ENCODE data around the gene NPPB.

Gene NPPB

GRCh38 chr1:11862890-11863289 lies 4.1 kb upstream of the NPPB start:
- TF ChIP-seq, protein P1, sequence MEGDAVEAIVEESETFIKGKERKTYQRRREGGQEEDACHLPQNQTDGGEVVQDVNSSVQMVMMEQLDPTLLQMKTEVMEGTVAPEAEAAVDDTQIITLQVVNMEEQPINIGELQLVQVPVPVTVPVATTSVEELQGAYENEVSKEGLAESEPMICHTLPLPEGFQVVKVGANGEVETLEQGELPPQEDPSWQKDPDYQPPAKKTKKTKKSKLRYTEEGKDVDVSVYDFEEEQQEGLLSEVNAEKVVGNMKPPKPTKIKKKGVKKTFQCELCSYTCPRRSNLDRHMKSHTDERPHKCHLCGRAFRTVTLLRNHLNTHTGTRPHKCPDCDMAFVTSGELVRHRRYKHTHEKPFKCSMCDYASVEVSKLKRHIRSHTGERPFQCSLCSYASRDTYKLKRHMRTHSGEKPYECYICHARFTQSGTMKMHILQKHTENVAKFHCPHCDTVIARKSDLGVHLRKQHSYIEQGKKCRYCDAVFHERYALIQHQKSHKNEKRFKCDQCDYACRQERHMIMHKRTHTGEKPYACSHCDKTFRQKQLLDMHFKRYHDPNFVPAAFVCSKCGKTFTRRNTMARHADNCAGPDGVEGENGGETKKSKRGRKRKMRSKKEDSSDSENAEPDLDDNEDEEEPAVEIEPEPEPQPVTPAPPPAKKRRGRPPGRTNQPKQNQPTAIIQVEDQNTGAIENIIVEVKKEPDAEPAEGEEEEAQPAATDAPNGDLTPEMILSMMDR (conservative IDR thresholded peaks at IDR 0.05; ENCODE audit: low read depth, low read length): no peak
- no peak overlapping the region for H2AFZ ChIP-seq (ENCODE audit: low read depth)
- H3K27ac ChIP-seq: no peak overlapping the region
- no peaks in the 10 kb centered on the region for H3K4me1 ChIP-seq (ENCODE audit: low read depth, poor library complexity, severe bottlenecking)
- no peak overlapping the region for H3K9ac ChIP-seq
- H3K4me2 ChIP-seq: no peak overlapping the region
- no peaks in the 10 kb centered on the region for H3K36me3 ChIP-seq (ENCODE audit: insufficient read depth)
- peaks cover 81% of the 10 kb centered on the region for H3K27me3 ChIP-seq (ENCODE audit: insufficient read depth, low read depth)
- no peaks in the 10 kb centered on the region for H3K79me2 ChIP-seq (ENCODE audit: insufficient read depth, low read depth)
- no peak overlapping the region for H3K4me3 ChIP-seq (IDR thresholded peaks at IDR 0.05; ENCODE audit: insufficient read depth, low read depth, low read length)
- H4K20me1 ChIP-seq (ENCODE audit: insufficient read depth): no peaks in the 10 kb centered on the region

DNA sequence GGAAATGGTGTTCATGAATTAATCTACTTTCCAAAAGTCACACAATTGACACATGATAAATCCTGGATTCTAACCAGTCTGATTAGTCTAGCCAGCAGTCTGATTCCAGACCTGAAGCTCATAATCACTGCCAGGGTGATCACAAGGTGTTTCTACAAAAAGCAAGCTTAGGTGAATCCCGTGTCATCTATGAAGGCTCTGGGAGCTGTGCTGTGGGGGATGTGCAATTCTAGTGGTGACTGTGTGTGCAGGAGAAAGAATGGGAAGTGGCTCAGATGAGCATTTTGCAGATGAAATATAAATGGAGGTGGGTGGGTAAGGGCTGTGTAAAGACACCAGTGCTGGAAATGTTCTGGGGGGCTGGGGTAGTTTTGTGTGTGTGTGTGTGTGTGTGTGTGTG lies 1.8 kb upstream of the NPPB start:
- Histone ChIP-seq H4K20me1 (ENCODE audit: insufficient read depth) (no peaks in the 10 kb centered on the region), H3K27me3 (ENCODE audit: insufficient read depth, low read depth) (peaks cover 85% of the 10 kb centered on the region), H3K4me2 (no peak overlapping the region), H3K4me1 (ENCODE audit: low read depth, poor library complexity, severe bottlenecking) (no peaks in the 10 kb centered on the region), H3K36me3 (ENCODE audit: insufficient read depth) (no peaks in the 10 kb centered on the region), H3K4me3 (IDR thresholded peaks at IDR 0.05; ENCODE audit: insufficient read depth, low read depth, low read length) (no peak overlapping the region), H3K79me2 (ENCODE audit: insufficient read depth, low read depth) (no peaks in the 10 kb centered on the region), H3K9ac (no peak overlapping the region), H2AFZ (ENCODE audit: low read depth) (no peak overlapping the region), H3K27ac (no peak overlapping the region)
- TF ChIP-seq, protein P1 (conservative IDR thresholded peaks at IDR 0.05; ENCODE audit: low read depth, low read length): no peak

GRCh38 chr1:11860083-11860482 lies 1.3 kb upstream of the NPPB start:
- Histone ChIP-seq H3K4me3 (IDR thresholded peaks at IDR 0.05; ENCODE audit: insufficient read depth, low read depth, low read length) (no peak overlapping the region), H3K27ac (no peak overlapping the region), H3K4me1 (ENCODE audit: low read depth, poor library complexity, severe bottlenecking) (no peaks in the 10 kb centered on the region), H3K36me3 (ENCODE audit: insufficient read depth) (no peaks in the 10 kb centered on the region), H3K27me3 (ENCODE audit: insufficient read depth, low read depth) (peaks cover 89% of the 10 kb centered on the region), H2AFZ (ENCODE audit: low read depth) (no peak overlapping the region), H3K4me2 (no peak overlapping the region), H4K20me1 (ENCODE audit: insufficient read depth) (no peaks in the 10 kb centered on the region), H3K79me2 (ENCODE audit: insufficient read depth, low read depth) (no peaks in the 10 kb centered on the region), H3K9ac (no peak overlapping the region)
- TF ChIP-seq, protein P1 (conservative IDR thresholded peaks at IDR 0.05; ENCODE audit: low read depth, low read length): no peak

- Histone ChIP-seq H3K27me3 (ENCODE audit: insufficient read depth, low read depth) (peaks cover 89% of the 10 kb centered on the region), H2AFZ (ENCODE audit: low read depth) (no peak overlapping the region), H3K9ac (no peak overlapping the region), H3K4me1 (ENCODE audit: low read depth, poor library complexity, severe bottlenecking) (no peaks in the 10 kb centered on the region), H3K36me3 (ENCODE audit: insufficient read depth) (no peaks in the 10 kb centered on the region), H3K4me3 (IDR thresholded peaks at IDR 0.05; ENCODE audit: insufficient read depth, low read depth, low read length) (no peak overlapping the region), H4K20me1 (ENCODE audit: insufficient read depth) (no peaks in the 10 kb centered on the region), H3K4me2 (no peak overlapping the region), H3K79me2 (ENCODE audit: insufficient read depth, low read depth) (no peaks in the 10 kb centered on the region), H3K27ac (no peak overlapping the region)
- TF ChIP-seq, protein P1 (conservative IDR thresholded peaks at IDR 0.05; ENCODE audit: low read depth, low read length): no peak
Observed at GRCh38 chr1:11858968-11859871, 475 bp upstream of the NPPB start.

Data from KMS-11 (cell line).